A673 (cell line): ENCODE results near the gene CENPV. TPM values are rescaled to one million over a fixed set of nuclear protein-coding genes. Genes with fewer than 3 reads are reported as not detected.
"Not testable (repeated sequence)": the region's sequence is repeated elsewhere in the genome, so short reads cannot be mapped to it uniquely, and the experiment has no call there.

Experiments
- Bru-seq: library from RNA; stranded (reverse); fragments of 400-500 nt; gene quantifications from one replicate; lab custom pipeline; 2021; lab: Mats Ljungman, UMichigan
- BruChase-seq, 2 experiments: library from RNA; stranded (reverse); fragments of 400-500 nt; gene quantifications; one replicate each; lab custom pipeline; 2021; lab: Mats Ljungman, UMichigan
- BruUV-seq: library from RNA; stranded (reverse); fragments of 400-500 nt; replicated peaks from 2 replicates; lab custom pipeline; 2021; lab: Mats Ljungman, UMichigan
- CTCF ChIA-PET: fragments of 300-600 bp; sonication (Branson Sonifier 250); formaldehyde crosslinking; loops from one replicate; lab custom pipeline; 2022; ENCODE audit warnings: antibody characterized with exemption; lab: Charles Lee
- POLR2A ChIA-PET: fragments of 300-600 bp; sonication (Branson Sonifier 250); formaldehyde crosslinking; loops from one replicate; lab custom pipeline; 2022; ENCODE audit warnings: antibody characterized with exemption; ENCODE audit not compliant: low non-redundant PET; lab: Charles Lee
- DNase-seq: peaks from one replicate; pipeline ENCODE4 v3.0.0-alpha.2; 2015; ENCODE audit warnings: low spot score
- H3K27ac ChIP-seq: fragments of 200-600 bp; sonication (generic); 2 replicates; pipeline ENCODE4 v1.5.1; 2016; ENCODE audit warnings: mixed run types, low read depth, mild to moderate bottlenecking, mixed read lengths, antibody characterized with exemption, low read length; ENCODE audit not compliant: poor library complexity, severe bottlenecking
- H3K27me3 ChIP-seq: fragments of 200-600 bp; sonication (generic); replicated peaks from 2 replicates; pipeline ENCODE4 v1.6.1; 2017; ENCODE audit warnings: mixed run types, low read depth, mild to moderate bottlenecking, mixed read lengths, antibody characterized with exemption, low read length; ENCODE audit not compliant: insufficient read depth, poor library complexity
- H3K36me3 ChIP-seq: fragments of 200-600 bp; sonication (generic); 2 replicates; pipeline ENCODE4 v1.6.1; 2016; ENCODE audit warnings: mixed run types, mild to moderate bottlenecking, mixed read lengths, antibody characterized with exemption, low read length; ENCODE audit not compliant: insufficient read depth, poor library complexity, severe bottlenecking
- H3K4me1 ChIP-seq: fragments of 200-600 bp; sonication (generic); 2 replicates; pipeline ENCODE4 v1.6.1; 2017; ENCODE audit warnings: mixed run types, mild to moderate bottlenecking, mixed read lengths, antibody characterized with exemption, low read length; ENCODE audit not compliant: insufficient read depth, poor library complexity, severe bottlenecking
- H3K4me3 ChIP-seq: fragments of 200-600 bp; sonication (generic); 2 replicates; pipeline ENCODE4 v1.5.1; 2016; ENCODE audit warnings: low read depth, mixed run types, mild to moderate bottlenecking, mixed read lengths, low read length; ENCODE audit not compliant: poor library complexity, severe bottlenecking
- H3K9me3 ChIP-seq: fragments of 200-600 bp; sonication (generic); 2 replicates; pipeline ENCODE4 v1.6.1; 2016; ENCODE audit warnings: mixed run types, low read depth, mild to moderate bottlenecking, mixed read lengths, antibody characterized with exemption, low read length; ENCODE audit not compliant: poor library complexity, severe bottlenecking
- EZH2 ChIP-seq: fragments of 200-600 bp; sonication (generic); IDR thresholded peaks from 2 replicates; pipeline ENCODE4 v1.6.1; 2017; ENCODE audit warnings: borderline replicate concordance, low read depth, mild to moderate bottlenecking, mixed read lengths, antibody characterized with exemption, low read length; ENCODE audit not compliant: poor library complexity, severe bottlenecking
- intact Hi-C: fragments of 100-400 bp; cut with micrococcal nuclease; formaldehyde crosslinking; loops from one replicate; pipeline ENCODE4 v1.10.0; 2022; ENCODE audit not compliant: unreplicated experiment
- long read RNA-seq: library from polyadenylated mRNA; stranded (forward); transcript quantifications from one replicate; pipeline ENCODE4 v2.0.0, GENCODE V29; 2022
- total RNA-seq: library from RNA; stranded (reverse); gene quantifications from 2 replicates; pipeline ENCODE4 v1.2.3, GENCODE V29; 2021
- TF ChIP-seq, protein P1 (sequence below): fragments of 300-800, 200-600 bp; sonication (generic); conservative IDR thresholded peaks from 2 replicates; pipeline ENCODE4 v1.5.1; 2017; ENCODE audit warnings: low read depth, mild to moderate bottlenecking, antibody characterized with exemption, low read length, moderate library complexity, mixed read lengths

Gene CENPV
- total RNA-seq (147 and 166 TPM in 2 replicates), Bru-seq, nascent RNA (percentile 91 among the genes with signal in this experiment), BruChase-seq, experiment 1, labeled RNA remaining after a 2-hour chase (percentile 86 among the genes with signal in this experiment), BruChase-seq, experiment 2, labeled RNA remaining after a 6-hour chase (percentile 88 among the genes with signal in this experiment)
- long read RNA-seq, transcript CENPV-201 (5 exons, 1,165 nt), result major isoform, 176 of 362 reads
- long read RNA-seq, transcript CENPV-207 (1 exons, 671 nt), result minor isoform, 5 of 362 reads
- long read RNA-seq, transcript CENPV-203 (5 exons, 1,770 nt), result minor isoform, 70 of 362 reads
- long read RNA-seq, partial matches to known transcripts, result 55 of 362 reads
- long read RNA-seq, other reads (novel, unspliced or antisense), result 52 of 362 reads

DNA sequence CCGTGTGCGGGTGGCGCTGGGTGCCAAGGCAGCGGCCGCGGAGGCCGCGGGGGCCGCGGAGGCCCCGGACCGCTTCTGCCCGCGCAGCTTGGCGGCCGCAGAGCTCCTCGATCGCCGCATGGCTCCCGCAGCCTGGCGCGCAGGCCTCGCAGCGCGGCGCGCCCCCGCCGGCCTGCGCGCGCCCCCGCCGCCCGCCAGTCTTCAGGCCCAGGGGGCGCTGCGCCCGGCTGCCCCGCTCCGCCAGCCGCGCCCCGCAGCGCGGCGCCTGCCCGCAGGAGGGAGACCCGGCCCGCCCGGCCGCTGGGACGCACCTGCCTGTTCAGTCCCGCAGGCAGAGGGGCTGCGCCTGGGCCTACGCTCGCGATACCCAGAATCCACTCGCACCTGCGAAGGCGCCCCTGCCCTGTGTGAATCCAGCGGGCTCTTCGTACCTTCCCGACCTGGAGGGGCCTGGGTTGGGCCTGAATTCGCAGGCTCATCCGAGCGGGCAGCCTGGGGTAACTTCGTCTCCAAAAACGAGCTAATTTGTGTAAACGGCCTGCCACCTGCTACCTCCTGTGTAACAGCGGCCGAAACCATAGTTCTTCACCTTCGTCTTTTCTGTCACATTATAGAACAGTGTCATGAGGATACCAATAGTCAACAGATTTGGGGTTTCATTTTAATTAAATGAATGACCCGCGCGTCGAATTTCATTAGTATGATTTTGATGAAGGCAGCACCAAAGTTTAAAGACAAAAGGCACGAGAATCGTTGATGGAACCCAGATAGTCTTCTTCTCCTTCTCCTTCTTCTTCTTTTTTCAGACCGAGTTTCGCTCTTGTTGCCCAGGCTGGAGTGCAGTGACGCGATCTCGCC is at the start of gene CENPV:
CENPV (minus strand) TSS at position 153 of the 858 bp plus-strand sequence; CDS start at position 120, 33 bp downstream.
- TF ChIP-seq EZH2, result no peak
- TF ChIP-seq, protein P1, sequence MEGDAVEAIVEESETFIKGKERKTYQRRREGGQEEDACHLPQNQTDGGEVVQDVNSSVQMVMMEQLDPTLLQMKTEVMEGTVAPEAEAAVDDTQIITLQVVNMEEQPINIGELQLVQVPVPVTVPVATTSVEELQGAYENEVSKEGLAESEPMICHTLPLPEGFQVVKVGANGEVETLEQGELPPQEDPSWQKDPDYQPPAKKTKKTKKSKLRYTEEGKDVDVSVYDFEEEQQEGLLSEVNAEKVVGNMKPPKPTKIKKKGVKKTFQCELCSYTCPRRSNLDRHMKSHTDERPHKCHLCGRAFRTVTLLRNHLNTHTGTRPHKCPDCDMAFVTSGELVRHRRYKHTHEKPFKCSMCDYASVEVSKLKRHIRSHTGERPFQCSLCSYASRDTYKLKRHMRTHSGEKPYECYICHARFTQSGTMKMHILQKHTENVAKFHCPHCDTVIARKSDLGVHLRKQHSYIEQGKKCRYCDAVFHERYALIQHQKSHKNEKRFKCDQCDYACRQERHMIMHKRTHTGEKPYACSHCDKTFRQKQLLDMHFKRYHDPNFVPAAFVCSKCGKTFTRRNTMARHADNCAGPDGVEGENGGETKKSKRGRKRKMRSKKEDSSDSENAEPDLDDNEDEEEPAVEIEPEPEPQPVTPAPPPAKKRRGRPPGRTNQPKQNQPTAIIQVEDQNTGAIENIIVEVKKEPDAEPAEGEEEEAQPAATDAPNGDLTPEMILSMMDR, result no peak; the same call in 1 of the 2 replicates
- peak; percentile 78 for DNase-seq
- intact Hi-C loops, result no loop called here
- H3K27me3 ChIP-seq, result no peaks in the 10 kb centered on the region
- CTCF ChIA-PET, result interaction anchor here (0.6 to 1.5 kb wide), 7 partner anchors 10 to 1817 kb away, joined by 3 to 16 read pairs (median 4); partner anchors contain the start of gene UBB
- POLR2A ChIA-PET, result interaction anchor here (0.6 kb wide), 1 partner anchor 100 kb away, joined by 3 read pairs; no protein-coding TSS in a partner anchor
- H3K9me3 ChIP-seq, result no peaks in the 10 kb centered on the region
- H3K4me3 ChIP-seq, result peak within 1 kb of the TSS; percentile 63
- BruUV-seq, result no TSS peak
- peaks cover 6% of the 10 kb centered on the region for H3K4me1 ChIP-seq
- peak within 1 kb of the TSS; percentile 81 for H3K27ac ChIP-seq
- peaks cover 14% of the 10 kb centered on the region for H3K36me3 ChIP-seq

DNA sequence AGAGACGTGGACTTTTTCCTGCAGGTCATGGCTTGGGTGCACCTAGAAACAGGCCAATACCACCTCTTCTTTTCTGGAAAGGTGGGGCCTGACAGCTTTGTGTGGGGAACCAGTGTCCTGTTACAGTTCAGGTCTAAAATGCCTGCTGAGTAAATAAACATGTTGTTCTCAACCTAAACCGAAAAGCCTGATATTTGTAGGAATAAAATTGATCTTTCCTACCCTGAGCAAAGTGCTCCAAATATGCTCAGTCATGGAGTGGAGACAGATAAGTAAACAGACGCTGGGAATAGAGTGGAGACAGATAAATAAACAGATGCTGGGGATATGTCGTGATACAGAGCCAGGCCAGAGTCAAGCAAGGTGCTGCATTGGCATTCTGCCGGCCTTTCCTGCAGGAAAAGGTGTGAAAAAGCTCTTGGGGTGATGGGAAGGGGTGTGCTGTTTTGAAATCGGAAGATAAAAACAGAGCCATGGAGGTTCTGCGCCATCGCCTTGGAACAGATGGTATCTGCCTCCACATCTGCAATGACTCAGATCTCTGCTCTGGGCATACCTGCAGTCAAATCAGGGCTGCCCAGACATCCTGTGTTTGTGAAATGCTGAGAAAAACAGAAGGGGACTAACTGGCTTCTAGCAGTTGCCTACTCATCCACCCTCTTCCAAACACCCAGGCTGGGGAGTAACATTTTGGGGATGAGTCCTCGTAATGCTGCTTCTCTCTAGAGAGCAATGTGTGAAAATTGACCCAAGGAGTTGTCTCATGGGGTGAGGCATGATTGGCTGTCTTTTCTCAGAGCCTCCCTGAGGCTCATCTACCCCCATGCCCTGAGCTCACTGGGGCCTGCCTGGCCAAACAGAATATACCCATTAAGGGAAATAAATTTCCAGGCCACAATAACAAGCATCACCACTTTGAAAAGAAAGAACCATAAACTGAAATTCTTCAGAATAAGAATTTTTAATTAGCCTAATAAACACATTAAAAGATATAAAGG is 45.3 kb upstream of the CENPV start:
- ChIA-PET POLR2A (no interaction called here), CTCF (no interaction called here)
- no peak overlapping the region for H3K27ac ChIP-seq
- BruUV-seq, result no TSS peak
- H3K4me1 ChIP-seq, result no peaks in the 10 kb centered on the region
- no peak overlapping the region for H3K4me3 ChIP-seq
- DNase-seq, result no peak
- no peak for TF ChIP-seq EZH2
- no peaks in the 10 kb centered on the region for H3K9me3 ChIP-seq
- H3K36me3 ChIP-seq, result no peaks in the 10 kb centered on the region
- intact Hi-C loops, result no loop called here
- H3K27me3 ChIP-seq, result no peaks in the 10 kb centered on the region

GRCh38 chr17:16396693-16397092 is 43.4 kb upstream of the CENPV start:
- H3K4me3 ChIP-seq, BruUV-seq, H3K9me3 ChIP-seq, CTCF ChIA-PET, H3K27me3 ChIP-seq, H3K36me3 ChIP-seq, intact Hi-C loops, H3K27ac ChIP-seq, POLR2A ChIA-PET, H3K4me1 ChIP-seq, DNase-seq: not testable (repeated sequence)

DNA sequence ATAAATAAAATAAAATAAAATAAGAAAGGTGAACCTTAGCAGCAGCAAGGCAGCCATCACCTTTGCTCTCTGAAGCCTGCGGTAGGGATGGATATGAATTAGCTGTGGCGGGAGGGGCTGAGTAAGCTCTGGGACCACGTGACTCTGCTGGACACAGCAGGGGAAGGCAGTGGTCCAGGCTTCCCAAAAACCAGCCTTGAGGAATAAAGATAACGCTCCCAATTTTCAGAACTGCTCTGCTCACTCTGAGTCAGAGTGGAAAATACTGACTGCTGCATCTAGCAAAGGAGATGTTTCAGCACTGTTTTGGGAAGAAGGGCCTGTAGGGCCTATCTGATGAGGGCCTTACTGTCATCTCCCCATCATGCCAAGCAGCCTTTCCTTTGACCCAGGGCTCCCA is 42.6 kb upstream of the CENPV start:
- H3K9me3 ChIP-seq, intact Hi-C loops, CTCF ChIA-PET, H3K27me3 ChIP-seq, BruUV-seq, POLR2A ChIA-PET, H3K4me1 ChIP-seq, DNase-seq, H3K4me3 ChIP-seq, H3K36me3 ChIP-seq, H3K27ac ChIP-seq: not testable (repeated sequence)

GRCh38 chr17:16392491-16392890 is 39.2 kb upstream of the CENPV start:
- POLR2A ChIA-PET, result not testable (repeated sequence)

More at GRCh38 chr17:16392491-16392890, 39.2 kb upstream of the CENPV start:
- DNase-seq, H3K27ac ChIP-seq, intact Hi-C loops, H3K9me3 ChIP-seq, H3K4me3 ChIP-seq, BruUV-seq, H3K27me3 ChIP-seq, H3K36me3 ChIP-seq, H3K4me1 ChIP-seq: not testable (repeated sequence)
- CTCF ChIA-PET, result interaction anchor here (0.6 kb wide), 1 partner anchor 28 kb away, joined by 4 read pairs; no protein-coding TSS in a partner anchor
